H9 (cell line): ENCODE measurements around the gene IPO13. TPM values are rescaled to one million over a fixed set of nuclear protein-coding genes. Genes with fewer than 3 reads are reported as not detected.

Experiments
- DNase-seq: peaks from one replicate; pipeline ENCODE4 v3.0.0-alpha.2; 2017
- H2AFZ ChIP-seq: one replicate; pipeline ENCODE4 v1.6.1; 2013; ENCODE audit warnings: mild to moderate bottlenecking, low read length, control low read depth, moderate library complexity
- H2AK5ac ChIP-seq: 2 replicates; pipeline ENCODE4 v1.6.1; 2013; ENCODE audit warnings: low read length, control low read depth, mixed read lengths; ENCODE audit not compliant: insufficient read length
- H2BK120ac ChIP-seq: one replicate; pipeline ENCODE4 v1.6.1; 2013; ENCODE audit warnings: low read depth, mild to moderate bottlenecking, low read length, control low read depth, inconsistent platforms; ENCODE audit not compliant: poor library complexity, severe bottlenecking
- H2BK12ac ChIP-seq: 2 replicates; pipeline ENCODE4 v1.6.1; 2013; ENCODE audit warnings: low read length, control low read depth, mixed read lengths, low read depth; ENCODE audit not compliant: insufficient read length
- H2BK15ac ChIP-seq: 2 replicates; pipeline ENCODE4 v1.6.1; 2013; ENCODE audit warnings: low read depth, low read length, control low read depth
- H2BK20ac ChIP-seq: one replicate; pipeline ENCODE4 v1.6.1; 2013; ENCODE audit warnings: low read depth, mild to moderate bottlenecking, low read length, control low read depth, inconsistent platforms; ENCODE audit not compliant: poor library complexity, severe bottlenecking
- H2BK5ac ChIP-seq: 2 replicates; pipeline ENCODE4 v1.6.1; 2013; ENCODE audit warnings: low read length, control low read depth, mixed read lengths; ENCODE audit not compliant: insufficient read length
- H3K14ac ChIP-seq: 2 replicates; pipeline ENCODE4 v1.6.1; 2013; ENCODE audit warnings: low read length, control low read depth; ENCODE audit not compliant: insufficient read depth
- H3K18ac ChIP-seq: 2 replicates; pipeline ENCODE4 v1.6.1; 2013; ENCODE audit warnings: low read depth, mild to moderate bottlenecking, mixed read lengths, low read length, control low read depth; ENCODE audit not compliant: insufficient read length
- H3K23ac ChIP-seq: 2 replicates; pipeline ENCODE4 v1.6.1; 2013; ENCODE audit warnings: low read length, control low read depth, mixed read lengths, low read depth; ENCODE audit not compliant: insufficient read length
- H3K23me2 ChIP-seq: 2 replicates; pipeline ENCODE4 v1.6.1; 2013; ENCODE audit warnings: low read depth, mild to moderate bottlenecking, mixed read lengths, low read length, control low read depth; ENCODE audit not compliant: insufficient read length, poor library complexity, severe bottlenecking
- H3K27ac ChIP-seq: 2 replicates; pipeline ENCODE4 v1.5.1; 2013; ENCODE audit warnings: low read length, control low read depth, mixed read lengths, low read depth; ENCODE audit not compliant: insufficient read length
- H3K27me3 ChIP-seq: 2 replicates; pipeline ENCODE4 v1.6.1; 2013; ENCODE audit warnings: low read length, control low read depth, inconsistent platforms; ENCODE audit not compliant: insufficient read depth
- H3K4ac ChIP-seq: 2 replicates; pipeline ENCODE4 v1.6.1; 2013; ENCODE audit warnings: low read depth, mild to moderate bottlenecking, control low read depth, inconsistent platforms, low read length, moderate library complexity
- H3K4me1 ChIP-seq: 2 replicates; pipeline ENCODE4 v1.6.1; 2013; ENCODE audit warnings: low read length, control low read depth, inconsistent platforms; ENCODE audit not compliant: insufficient read depth
- H3K4me2 ChIP-seq: 2 replicates; pipeline ENCODE4 v1.6.1; 2013; ENCODE audit warnings: low read length, control low read depth, mixed read lengths; ENCODE audit not compliant: insufficient read length, insufficient read depth
- H3K56ac ChIP-seq: 2 replicates; pipeline ENCODE4 v1.6.1; 2013; ENCODE audit warnings: low read depth, mild to moderate bottlenecking, mixed read lengths, low read length, control low read depth; ENCODE audit not compliant: insufficient read length
- H3K79me1 ChIP-seq: 2 replicates; pipeline ENCODE4 v1.6.1; 2013; ENCODE audit warnings: low read depth, mild to moderate bottlenecking, moderate library complexity, low read length, control low read depth, inconsistent platforms; ENCODE audit not compliant: insufficient read depth, poor library complexity, severe bottlenecking
- H3K79me2 ChIP-seq: 2 replicates; pipeline ENCODE4 v1.6.1; 2013; ENCODE audit warnings: low read length, control low read depth, inconsistent platforms; ENCODE audit not compliant: insufficient read depth
- H3K9ac ChIP-seq: 2 replicates; pipeline ENCODE4 v1.6.1; 2013; ENCODE audit warnings: low read length, control low read depth, mixed read lengths; ENCODE audit not compliant: insufficient read length; ENCODE audit errors: extremely low read depth
- H3K9me3 ChIP-seq: one replicate; pipeline ENCODE4 v1.6.1; 2013; ENCODE audit warnings: low read depth, low read length, inconsistent platforms; ENCODE audit not compliant: control insufficient read depth
- H3T11ph ChIP-seq: one replicate; pipeline ENCODE4 v1.6.1; 2013; ENCODE audit warnings: mild to moderate bottlenecking, low read length, control low read depth, inconsistent platforms
- H4K20me1 ChIP-seq: one replicate; pipeline ENCODE4 v1.6.1; 2013; ENCODE audit not compliant: control insufficient read depth, insufficient read length, insufficient read depth
- H4K5ac ChIP-seq: 2 replicates; pipeline ENCODE4 v1.6.1; 2013; ENCODE audit warnings: low read depth, mild to moderate bottlenecking, mixed read lengths, low read length, control low read depth; ENCODE audit not compliant: insufficient read length
- H4K8ac ChIP-seq: replicated peaks from 2 replicates; pipeline ENCODE4 v1.6.1; 2013; ENCODE audit warnings: low read length, control low read depth, mixed read lengths, low read depth; ENCODE audit not compliant: insufficient read length
- H4K91ac ChIP-seq: 2 replicates; pipeline ENCODE4 v1.6.1; 2013; ENCODE audit warnings: low read depth, mild to moderate bottlenecking, moderate library complexity, mixed read lengths, low read length, control low read depth; ENCODE audit not compliant: insufficient read length
- H3K27ac Mint-ChIP-seq, 3 experiments: 2 replicates in 2 of 3; 3 replicates in 1 of 3; pipeline ENCODE4 v1.8.0; 2020 to 2021; ENCODE audit warnings: mixed read lengths in 3 of 3, mild to moderate bottlenecking in 1 of 3, moderate library complexity in 1 of 3
- H3K27me3 Mint-ChIP-seq: 2 replicates; pipeline ENCODE4 v1.8.0; 2021; ENCODE audit warnings: low read depth, mild to moderate bottlenecking, moderate library complexity, mixed read lengths
- H3K36me3 Mint-ChIP-seq, 3 experiments: 2 replicates in 2 of 3; 3 replicates in 1 of 3; pipeline ENCODE4 v1.8.0; 2020 to 2021; ENCODE audit warnings: low read depth in 3 of 3, mixed read lengths in 3 of 3; ENCODE audit not compliant: insufficient read depth in 1 of 3
- H3K4me1 Mint-ChIP-seq, 2 experiments: 2 replicates each; pipeline ENCODE4 v1.8.0; 2020; ENCODE audit warnings: mixed read lengths in 2 of 2
- H3K4me3 Mint-ChIP-seq, 2 experiments: 2 replicates in 1 of 2; 3 replicates in 1 of 2; pipeline ENCODE4 v1.8.0; 2020 to 2021; ENCODE audit warnings: mild to moderate bottlenecking in 2 of 2, mixed read lengths in 2 of 2, moderate library complexity in 1 of 2
- H3K9me3 Mint-ChIP-seq, 2 experiments: 2 replicates in 1 of 2; 3 replicates in 1 of 2; pipeline ENCODE4 v1.8.0; 2020; ENCODE audit warnings: mild to moderate bottlenecking in 2 of 2, mixed read lengths in 2 of 2, moderate library complexity in 1 of 2
- WGBS: extraction: QIAGEN DNeasy Blood & Tissue Kit; methylation state at CpG from one replicate; pipeline ENCODE4 v1.1.7; 2013; ENCODE audit warnings: missing lambda C conversion rate, low lambda C conversion rate, mixed read lengths; ENCODE audit not compliant: insufficient read length; ENCODE audit errors: extremely low coverage; 5-methylcytosine and 5-hydroxymethylcytosine counted together
- total RNA-seq: library from RNA; stranded (reverse); gene quantifications from 2 replicates; pipeline ENCODE4 v1.2.1, GENCODE V29; 2021
- TF ChIP-seq, protein P1 (sequence below): fragments of 200-600 bp; sonication (generic); conservative IDR thresholded peaks from 3 replicates; pipeline ENCODE4 v1.8.0; 2021; ENCODE audit warnings: antibody characterized with exemption, mild to moderate bottlenecking

Gene IPO13
- total RNA-seq, 1 experiment from 2014 or later = 24.5 TPM

DNA sequence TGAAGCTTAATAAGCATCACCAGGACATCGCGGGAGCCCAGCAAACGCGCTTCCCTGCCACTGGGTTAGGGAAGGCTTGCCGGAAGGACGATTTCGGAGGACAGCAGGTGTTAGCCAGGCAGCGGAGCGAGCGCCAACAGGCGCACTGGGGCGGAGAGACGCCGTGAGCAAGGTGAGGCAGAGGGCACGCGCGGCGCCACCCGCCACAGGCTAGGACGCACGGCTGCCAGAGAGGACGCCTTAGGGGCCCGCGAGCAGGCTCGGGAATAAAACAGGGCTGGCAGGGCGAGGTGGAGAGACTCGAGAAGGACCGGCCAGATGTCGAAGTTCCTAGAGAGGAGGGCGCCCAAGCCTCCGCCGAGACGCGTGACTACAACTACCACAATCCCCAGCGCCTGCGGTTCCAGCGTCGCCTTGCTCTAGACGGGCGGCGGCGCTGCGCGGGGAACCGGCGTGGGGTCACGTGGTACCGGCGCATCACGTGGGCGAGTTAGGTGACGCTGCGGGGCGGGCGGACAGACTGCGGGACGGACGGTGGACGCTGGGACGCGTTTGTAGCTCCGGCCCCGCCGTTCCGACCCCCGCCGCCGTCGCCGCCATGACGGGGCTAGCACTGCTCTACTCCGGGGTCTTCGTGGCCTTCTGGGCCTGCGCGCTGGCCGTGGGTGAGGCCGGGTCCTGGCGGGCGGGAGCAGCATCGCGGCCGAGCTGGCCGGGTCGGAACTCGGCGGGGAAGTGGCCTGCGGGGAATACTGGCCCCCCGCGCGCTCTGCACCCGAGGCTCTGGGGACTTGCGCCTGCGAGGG is 27.9 kb downstream of the IPO13 start, which contains the start of gene ATP6V0B:
Gene ATP6V0B (plus strand): TSS at position 518 of the 806 bp plus-strand sequence. CDS start 81 bp downstream, at position 599.
- H3K27ac ChIP-seq = no peak within 1 kb of the TSS
- H3K9me3 Mint-ChIP-seq = no peaks in the 10 kb centered on the region
- H3K4me1 ChIP-seq = peaks cover 5% of the 10 kb centered on the region; the same call in 1 of the 2 replicates
- no peak within 1 kb of the TSS for H3K56ac ChIP-seq
- no peak within 1 kb of the TSS for H4K91ac ChIP-seq
- H3K9me3 ChIP-seq = no peaks in the 10 kb centered on the region
- H3K4me1 Mint-ChIP-seq = peaks cover 31 to 40% of the 10 kb centered on the region in 2 experiments
- peak within 1 kb of the TSS; percentile 53 for H3K9ac ChIP-seq
- no peak within 1 kb of the TSS for H3K23ac ChIP-seq
- H2BK120ac ChIP-seq = no peak within 1 kb of the TSS
- H2BK20ac ChIP-seq = no peak within 1 kb of the TSS
- peaks cover 3% of the 10 kb centered on the region; the same call in 1 of the 2 replicates for H3K79me2 ChIP-seq
- H4K5ac ChIP-seq = no peak within 1 kb of the TSS
- TF ChIP-seq, protein P1, sequence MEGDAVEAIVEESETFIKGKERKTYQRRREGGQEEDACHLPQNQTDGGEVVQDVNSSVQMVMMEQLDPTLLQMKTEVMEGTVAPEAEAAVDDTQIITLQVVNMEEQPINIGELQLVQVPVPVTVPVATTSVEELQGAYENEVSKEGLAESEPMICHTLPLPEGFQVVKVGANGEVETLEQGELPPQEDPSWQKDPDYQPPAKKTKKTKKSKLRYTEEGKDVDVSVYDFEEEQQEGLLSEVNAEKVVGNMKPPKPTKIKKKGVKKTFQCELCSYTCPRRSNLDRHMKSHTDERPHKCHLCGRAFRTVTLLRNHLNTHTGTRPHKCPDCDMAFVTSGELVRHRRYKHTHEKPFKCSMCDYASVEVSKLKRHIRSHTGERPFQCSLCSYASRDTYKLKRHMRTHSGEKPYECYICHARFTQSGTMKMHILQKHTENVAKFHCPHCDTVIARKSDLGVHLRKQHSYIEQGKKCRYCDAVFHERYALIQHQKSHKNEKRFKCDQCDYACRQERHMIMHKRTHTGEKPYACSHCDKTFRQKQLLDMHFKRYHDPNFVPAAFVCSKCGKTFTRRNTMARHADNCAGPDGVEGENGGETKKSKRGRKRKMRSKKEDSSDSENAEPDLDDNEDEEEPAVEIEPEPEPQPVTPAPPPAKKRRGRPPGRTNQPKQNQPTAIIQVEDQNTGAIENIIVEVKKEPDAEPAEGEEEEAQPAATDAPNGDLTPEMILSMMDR = no peak; the same call in 2 of the 3 replicates
- no peak within 1 kb of the TSS for H2AK5ac ChIP-seq
- H3K27ac Mint-ChIP-seq = peak within 1 kb of the TSS; percentile 88 to 94 (median 88)
- H4K8ac ChIP-seq = no peak within 1 kb of the TSS
- H2AFZ ChIP-seq = no peak within 1 kb of the TSS
- no peak within 1 kb of the TSS for H2BK12ac ChIP-seq
- peak within 1 kb of the TSS; percentile 82 for H3K14ac ChIP-seq
- H2BK15ac ChIP-seq = no peak within 1 kb of the TSS
- no peaks in the 10 kb centered on the region for H4K20me1 ChIP-seq
- H3T11ph ChIP-seq = no peak within 1 kb of the TSS
- H3K27me3 Mint-ChIP-seq = peaks cover 1% of the 10 kb centered on the region; the same call in 1 of the 2 replicates
- no CpG with 5 or more reads among the region's 93 CpGs for WGBS
- H3K18ac ChIP-seq = peak within 1 kb of the TSS; percentile 12
- H3K36me3 Mint-ChIP-seq = peaks cover 23 to 53% (median 38%) of the 10 kb centered on the region in 3 experiments; a peak in 6 of 7 replicates
- peak within 1 kb of the TSS; percentile 82 for H3K4me2 ChIP-seq
- DNase-seq = peak; percentile 96
- no peak within 1 kb of the TSS for H3K4ac ChIP-seq
- no peaks in the 10 kb centered on the region for H3K27me3 ChIP-seq
- H3K79me1 ChIP-seq = peaks cover 9% of the 10 kb centered on the region
- peaks cover 21% of the 10 kb centered on the region for H3K23me2 ChIP-seq
- H2BK5ac ChIP-seq = no peak within 1 kb of the TSS
- H3K4me3 Mint-ChIP-seq = peak within 1 kb of the TSS; percentile 82 to 95
